DMS 273 (cell line): ENCODE results near the gene MMP7.
A peak's percentile ranks its signal among the peaks of the same experiment; 100 is the strongest.

Experiments used
- DNase-seq: peaks from one replicate; lab custom pipeline; 2025; ENCODE audit not compliant: unreplicated experiment; lab: John Stamatoyannopoulos, UW

MMP7 gene

DNA sequence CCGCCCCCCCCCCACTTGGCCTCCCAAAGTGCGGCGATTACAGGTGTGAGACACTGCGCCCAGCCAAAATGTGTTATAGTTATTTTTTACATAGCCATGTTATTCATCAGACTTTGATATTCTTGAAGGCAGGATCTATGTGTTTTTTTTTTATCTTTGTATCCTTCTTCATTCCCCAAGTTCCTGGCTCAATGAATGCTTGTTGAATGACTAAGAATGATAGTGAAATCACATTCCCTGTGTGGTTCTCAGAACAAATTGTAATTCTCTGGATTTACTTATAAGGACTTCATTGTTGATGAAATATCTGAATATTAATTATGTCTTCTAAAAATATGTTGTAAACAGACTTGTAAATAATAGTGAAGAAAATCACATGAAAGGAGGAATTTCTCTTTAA, 33.5 kb downstream of the MMP7 start:
- no peak for DNase-seq

DNA sequence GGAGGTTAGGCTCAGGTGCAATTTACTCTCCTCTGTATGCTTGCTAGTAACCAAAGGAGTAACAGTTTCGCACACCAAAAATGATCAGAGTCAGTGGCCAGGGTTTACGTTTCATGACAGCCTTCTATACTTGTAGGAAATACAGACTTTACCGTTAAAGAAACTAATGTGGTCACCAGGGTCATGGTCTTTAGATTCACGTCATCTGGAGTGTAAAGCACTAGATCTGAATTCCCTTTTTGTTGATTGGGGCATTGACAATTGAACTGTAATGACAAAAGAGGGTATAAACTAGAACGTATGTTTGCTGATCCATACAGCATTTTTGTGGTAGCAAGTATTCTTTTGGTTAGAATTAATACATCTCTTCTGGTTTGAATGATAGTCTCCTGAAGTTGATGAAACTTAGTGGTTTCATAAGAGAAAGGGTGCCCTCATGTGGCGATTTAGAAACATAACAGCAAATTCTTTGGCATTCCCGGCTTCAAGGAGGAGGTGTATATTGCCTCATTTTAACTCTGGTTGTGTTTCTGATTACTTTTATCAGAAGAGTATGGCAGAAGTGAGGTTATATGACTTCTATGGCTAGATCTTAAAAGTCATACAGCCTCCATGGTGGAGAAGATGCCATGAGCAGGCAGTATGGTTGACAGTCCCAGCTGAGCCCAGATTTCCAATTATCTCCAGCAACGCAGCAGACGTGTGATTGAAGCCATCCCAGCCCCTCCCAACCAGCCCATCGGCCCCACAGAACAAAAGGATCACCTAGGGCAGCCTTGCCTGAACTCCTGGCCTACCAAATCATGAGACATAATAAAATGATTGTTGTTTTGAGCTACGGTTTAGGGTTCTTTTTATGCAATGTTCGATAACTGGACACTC, 35.1 kb downstream of the MMP7 start:
- DNase-seq: peak; percentile 79

DNA sequence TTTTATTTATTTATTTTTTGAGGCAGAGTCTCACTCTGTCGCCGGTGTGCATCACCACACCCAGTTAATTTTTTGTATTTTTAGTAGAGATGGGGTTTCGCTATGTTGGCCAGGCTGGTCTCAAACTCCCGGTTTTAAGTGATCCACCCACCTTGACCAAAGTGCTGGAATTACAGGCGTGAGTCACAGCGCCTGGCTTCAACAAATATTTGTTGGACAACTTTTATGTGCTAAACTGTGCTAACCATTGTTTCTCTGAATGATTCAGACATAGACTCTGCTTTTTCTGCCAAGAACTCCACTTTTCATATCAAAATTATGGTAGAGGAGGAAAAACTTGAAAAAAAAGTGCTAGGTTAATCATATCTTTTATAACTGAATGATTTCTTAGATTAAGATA, 36.3 kb downstream of the MMP7 start:
- DNase-seq: no peak

DNA sequence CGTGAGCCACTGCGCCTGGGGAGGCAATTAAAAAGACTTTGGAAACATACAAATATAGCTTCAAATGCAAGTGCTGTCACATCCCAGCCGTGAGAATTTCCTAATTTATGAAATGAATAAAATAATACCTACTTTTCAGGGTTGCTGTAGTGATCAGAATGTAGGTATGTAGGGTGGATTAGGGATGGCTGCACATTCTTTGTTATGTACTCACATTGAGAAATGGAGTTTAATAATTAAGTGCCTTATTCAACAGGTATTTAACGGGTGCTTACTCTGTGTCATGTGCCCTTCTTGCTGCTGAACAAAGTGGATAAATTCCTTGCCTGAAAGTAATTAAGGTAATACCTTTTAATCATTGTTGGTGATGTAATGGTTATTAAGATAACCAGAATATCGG, 37.0 kb downstream of the MMP7 start:
- DNase-seq: no peak

GRCh38 chr11:102491969-102492368, 38.6 kb downstream of the MMP7 start:
- no peak for DNase-seq

DNA sequence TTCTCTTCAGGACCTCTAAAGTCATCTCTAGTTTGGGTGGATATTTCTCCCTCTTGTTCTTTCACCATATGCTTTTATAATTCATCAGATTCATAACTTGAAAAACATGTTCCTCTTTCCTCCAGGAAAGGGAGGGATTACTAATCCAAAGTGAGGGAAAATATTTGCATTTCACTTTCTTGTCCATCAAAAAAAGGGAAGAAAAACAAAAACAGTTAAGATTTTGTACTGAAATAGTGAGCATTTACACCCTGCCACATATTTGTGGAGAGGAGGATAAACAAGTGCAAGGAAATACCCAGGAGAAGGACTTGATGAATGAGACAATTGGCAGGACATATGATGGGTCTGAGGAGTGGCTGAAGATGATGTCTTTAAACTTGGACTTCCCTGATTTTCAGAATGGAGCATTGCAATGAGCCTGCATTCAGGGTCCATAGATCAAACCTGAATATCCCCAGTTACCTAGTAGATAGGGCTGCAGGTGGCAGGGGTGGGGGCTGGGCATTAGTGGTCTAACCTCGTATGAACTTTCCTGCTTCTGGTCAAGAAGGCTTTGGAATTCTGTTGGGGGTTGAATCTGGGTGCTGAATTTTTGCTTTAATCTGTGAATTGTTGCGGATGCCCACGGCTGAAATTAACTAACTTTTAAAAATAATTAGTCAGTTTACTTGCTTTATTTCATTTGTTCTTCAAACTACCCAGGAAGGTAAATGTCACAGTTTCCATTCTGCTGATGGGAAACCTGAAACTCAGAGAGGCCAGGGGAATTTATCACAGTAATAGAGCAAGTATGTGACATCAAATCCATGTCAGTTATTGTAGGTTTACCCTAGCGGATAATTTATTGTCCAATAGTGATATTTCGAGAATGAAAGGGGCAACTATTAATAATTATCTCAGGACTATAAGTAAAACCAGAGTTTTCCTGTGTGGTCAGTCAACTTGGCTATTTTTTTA, 41.1 kb downstream of the MMP7 start:
- DNase-seq: no peak

DNA sequence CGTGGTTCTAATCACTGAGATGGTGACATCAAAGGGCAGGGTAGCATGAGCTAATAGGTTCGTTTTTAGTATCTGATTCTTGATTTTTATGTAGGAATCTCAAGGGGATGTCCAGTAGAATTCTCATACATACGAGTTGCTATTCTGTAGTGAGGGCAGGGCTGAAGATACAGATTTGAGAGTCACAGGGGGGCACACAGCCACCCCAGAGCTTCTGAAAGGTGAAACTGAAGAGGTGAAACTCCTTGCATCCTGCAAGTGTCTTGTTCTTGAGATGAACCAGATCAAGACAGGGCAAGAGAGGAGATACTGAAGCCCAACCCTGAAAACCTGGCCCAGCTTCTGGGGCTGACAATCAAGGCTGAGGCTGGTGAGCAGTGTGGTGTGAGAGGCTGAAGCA, 42.3 kb downstream of the MMP7 start:
- DNase-seq: no peak

DNA sequence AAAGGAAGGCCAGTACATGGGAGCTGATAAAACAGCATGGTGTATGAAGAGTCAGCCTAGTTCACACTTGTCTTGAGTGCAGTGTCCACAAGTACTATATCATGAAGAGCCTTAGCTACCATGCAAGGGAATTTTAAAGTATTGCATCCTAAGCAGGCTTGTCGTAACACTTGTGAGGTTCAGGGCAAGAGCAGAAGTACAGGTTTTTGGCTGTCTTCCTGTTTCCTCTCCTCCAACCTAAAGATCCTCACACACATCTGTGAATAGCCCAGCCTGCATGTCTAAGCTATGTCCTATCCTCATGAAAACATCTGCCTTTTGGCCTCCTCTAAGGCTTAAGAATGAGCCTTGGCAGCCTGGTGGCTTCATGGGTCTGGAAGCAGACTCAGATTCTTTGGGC, 43.3 kb downstream of the MMP7 start:
- DNase-seq: no peak

- DNase-seq: no peak
Measured at GRCh38 chr11:102486584-102486983, 44.0 kb downstream of the MMP7 start.

DNA sequence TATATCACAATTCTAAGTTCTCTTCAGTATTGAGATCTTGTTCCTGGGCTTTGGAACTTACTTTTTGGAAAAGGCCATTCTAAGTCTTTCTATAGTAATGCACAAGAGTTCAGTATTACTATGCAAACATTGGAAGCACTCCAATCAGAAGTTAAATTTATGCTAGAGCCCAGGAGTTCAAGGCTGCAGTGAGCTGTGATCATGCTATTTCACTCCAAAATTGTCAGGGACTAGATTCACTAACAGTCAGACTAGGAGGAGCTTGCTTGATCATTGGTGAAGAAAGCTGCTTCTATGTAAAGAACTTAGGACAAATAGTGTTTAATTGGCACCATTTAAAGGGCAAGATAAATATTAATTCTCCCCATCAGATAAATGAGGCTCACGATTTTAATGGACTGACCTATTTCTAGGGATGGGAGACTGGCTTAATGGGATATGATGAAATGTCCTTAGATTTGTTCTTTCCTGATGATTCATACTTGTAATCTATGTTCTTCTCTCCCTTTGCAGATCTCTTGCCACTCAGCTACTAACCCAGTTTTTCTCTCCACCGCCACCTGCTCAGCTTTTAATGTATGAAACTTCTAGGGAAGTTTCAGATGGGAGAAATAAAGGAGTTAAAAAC, 45.3 kb downstream of the MMP7 start:
- DNase-seq: no peak

- no peak for DNase-seq
Measured at GRCh38 chr11:102482433-102482832, 48.1 kb downstream of the MMP7 start.

- DNase-seq: no peak
Measured at GRCh38 chr11:102479733-102480132, 50.8 kb downstream of the MMP7 start.

- DNase-seq: no peak
Measured at GRCh38 chr11:102478673-102479299, 51.8 kb downstream of the MMP7 start.

GRCh38 chr11:102476812-102477211, 53.7 kb downstream of the MMP7 start:
- peak; percentile 3 for DNase-seq

GRCh38 chr11:102476069-102476468, 54.5 kb downstream of the MMP7 start:
- DNase-seq: no peak

- no peak for DNase-seq
Measured at GRCh38 chr11:102473543-102473942, 57.0 kb downstream of the MMP7 start.

DNA sequence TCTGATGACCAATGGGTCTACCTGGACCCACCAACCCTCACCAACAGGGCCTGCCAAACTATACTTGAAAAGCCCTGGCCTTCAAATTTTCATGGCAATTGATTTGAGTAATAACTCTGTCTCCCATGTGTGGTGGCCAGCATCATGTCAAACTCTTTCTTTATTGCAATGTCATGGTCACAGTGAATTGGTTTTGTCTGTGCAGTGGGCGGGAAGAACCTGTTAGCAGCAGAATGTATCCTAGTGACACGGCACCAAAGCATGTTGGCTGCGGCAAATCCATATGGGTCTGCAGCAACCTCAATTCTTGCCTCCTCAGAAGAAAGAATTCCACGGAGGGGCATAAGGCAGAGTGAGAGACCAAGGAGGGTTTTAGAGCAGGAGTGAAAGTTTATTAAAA, 58.4 kb downstream of the MMP7 start:
- DNase-seq: no peak

DNA sequence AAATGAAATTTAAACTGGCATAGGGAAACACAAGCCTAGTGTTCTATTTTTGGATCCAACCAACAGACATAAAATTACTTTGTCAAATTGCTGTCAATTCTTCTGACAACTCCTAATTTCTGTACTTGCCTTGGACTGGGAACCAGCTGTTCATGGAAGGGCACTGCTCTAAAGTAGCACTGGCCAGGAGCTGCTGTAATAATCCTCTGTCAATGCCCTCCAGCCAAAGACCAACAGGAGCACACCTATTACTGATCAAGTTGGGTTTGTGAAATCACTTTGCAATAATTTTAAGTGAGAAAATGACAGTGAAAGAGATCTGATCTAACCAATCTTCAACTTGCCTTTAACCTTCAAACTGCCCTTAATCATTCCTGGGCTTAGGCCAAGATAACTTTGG, 59.1 kb downstream of the MMP7 start:
- DNase-seq: no peak
